8988T (cell line): Measurements from ENCODE around the gene MAGIX.
"Not testable (repeated sequence)": the region's sequence is repeated elsewhere in the genome, so short reads cannot be mapped to it uniquely, and the experiment has no call there.

ENCODE experiments used
- DNase-seq: peaks from one replicate; pipeline ENCODE4 v3.0.0; 2011

MAGIX gene

GRCh38 chrX:49162620-49163019 lies at the start of gene MAGIX:
TSS of gene MAGIX (plus strand) at chrX:49162758. CDS start at chrX:49162890, 132 bp downstream.
- DNase-seq: no peak

DNA sequence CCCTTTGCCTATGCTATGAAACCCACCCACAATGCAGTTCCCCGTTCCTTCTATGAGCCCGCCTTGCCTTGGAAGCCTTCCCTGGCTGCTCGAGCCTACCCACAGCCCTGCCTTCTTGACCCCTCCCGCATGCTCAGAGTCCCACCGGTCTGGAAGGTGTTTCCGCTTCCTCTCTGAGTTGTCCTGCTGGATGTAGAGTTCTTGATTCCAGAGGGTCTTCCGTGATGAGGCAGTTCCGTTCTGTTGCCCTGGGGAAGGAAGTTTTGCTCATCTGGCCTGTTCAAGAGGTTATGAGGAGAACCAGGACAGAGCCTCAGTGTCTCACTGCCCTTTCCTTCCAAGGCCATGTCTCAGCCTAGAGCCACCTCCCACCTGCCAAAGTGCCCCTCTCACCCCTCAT lies 46.5 kb upstream of the MAGIX start:
- no peak for DNase-seq

DNA sequence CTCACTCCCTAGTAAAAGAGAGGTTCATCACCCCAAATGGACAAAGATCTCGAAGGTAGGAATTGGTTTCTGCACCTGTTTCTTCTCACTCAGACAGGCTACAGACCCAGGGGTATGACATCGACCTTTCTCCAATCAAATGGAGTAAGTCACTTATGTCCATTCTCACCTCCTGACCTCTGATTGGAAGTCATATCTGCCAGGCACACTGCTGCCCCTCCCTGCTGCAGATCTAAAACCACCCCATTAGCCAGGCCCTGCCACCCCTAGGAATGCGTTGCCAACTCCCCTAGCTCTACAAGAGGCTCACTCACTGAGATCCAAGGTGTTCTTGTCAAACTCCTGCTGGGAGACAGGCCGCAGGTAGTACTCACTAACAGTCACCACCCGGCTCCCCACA lies 45.8 kb upstream of the MAGIX start:
- no peak for DNase-seq

GRCh38 chrX:49117581-49117980 lies 45.0 kb upstream of the MAGIX start:
- DNase-seq: no peak

GRCh38 chrX:49120091-49120490 lies 42.5 kb upstream of the MAGIX start:
- no peak for DNase-seq

GRCh38 chrX:49122499-49122898 lies 40.1 kb upstream of the MAGIX start:
- no peak for DNase-seq

DNA sequence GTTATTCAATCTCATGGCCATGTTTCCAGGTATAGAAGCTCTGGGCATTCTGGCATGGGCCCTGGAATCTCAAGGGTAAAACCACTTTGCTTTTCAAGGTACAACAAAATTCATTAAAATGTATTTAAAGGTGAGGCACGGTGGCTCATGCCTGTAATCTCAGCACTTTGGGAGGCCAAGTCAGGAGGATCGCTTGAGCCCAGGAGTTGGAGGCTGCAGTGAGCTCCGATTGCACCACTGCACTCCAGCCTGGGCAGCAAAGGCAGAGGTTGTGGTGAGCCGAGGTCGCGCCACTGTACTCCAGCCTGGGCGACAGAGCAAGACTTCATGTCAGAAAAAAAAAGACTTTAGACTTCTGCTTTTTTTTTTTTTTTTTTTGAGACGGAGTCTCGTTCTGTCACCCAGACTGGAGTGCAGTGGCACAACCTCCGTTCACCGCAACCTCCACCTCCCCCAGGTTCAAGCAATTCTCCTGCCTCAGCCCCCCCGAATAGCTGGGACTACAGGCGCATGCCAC lies 34.8 kb upstream of the MAGIX start:
- DNase-seq: not testable (repeated sequence)

DNA sequence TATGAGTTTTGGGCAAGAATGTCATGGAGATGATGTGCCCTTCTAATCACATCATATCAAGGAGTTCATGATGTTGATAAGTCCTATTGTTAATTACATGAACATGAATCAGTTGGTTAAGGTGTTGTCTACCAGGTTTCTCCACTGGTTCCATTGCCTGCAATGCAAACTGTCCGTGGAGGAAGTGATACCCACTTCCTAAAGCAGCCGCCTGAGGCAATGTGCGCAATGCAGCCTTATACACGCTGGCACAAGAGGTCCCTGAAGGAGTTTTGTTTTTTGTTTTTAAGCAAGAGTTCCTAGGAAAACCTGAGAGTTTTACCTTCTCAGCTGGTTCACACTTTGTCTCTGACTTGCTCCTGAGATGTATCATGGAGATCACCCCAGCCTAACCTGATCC lies 33.1 kb upstream of the MAGIX start:
- DNase-seq: no peak

GRCh38 chrX:49132275-49132674 lies 30.3 kb upstream of the MAGIX start:
- not testable (repeated sequence) for DNase-seq

DNA sequence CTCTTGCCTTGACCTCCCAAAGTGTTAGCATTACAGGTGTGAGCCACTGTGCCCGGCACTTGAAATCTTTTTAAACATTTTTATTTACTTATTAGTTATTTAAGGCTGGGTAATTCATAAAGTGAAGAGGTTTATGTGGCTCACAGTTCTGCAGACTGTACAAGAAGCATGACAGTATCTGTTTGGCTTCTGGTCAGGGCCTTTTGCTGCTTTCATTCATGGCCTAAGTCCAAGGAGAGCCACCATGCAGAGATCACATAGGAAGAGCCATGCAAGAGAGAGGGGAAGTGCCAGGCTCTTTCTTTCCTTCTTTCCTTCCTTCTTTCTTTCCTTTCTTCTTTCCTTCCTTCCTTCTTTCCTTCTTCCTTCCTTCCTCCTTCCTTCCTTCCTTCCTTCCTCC lies 28.8 kb upstream of the MAGIX start:
- no peak for DNase-seq

DNA sequence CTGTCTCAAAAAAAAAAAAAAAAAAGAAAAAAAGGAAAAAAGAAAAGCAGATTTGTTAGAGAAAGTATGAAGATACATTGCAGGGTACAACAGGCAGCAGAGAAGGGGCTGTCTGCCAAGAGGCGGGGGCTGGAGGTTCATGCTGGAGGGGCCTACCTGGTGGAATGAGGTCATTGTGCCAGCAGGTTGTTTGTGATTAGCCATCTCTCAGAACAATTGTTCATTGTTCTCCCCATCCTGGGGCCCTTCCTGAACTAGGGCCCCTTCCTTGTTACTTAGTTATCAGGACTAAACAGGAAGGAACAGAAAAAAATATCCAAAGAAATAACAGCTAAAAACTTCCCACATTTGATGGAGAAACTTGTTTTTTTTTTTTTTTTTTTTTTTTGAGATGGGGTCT lies 25.1 kb upstream of the MAGIX start:
- no peak for DNase-seq

DNA sequence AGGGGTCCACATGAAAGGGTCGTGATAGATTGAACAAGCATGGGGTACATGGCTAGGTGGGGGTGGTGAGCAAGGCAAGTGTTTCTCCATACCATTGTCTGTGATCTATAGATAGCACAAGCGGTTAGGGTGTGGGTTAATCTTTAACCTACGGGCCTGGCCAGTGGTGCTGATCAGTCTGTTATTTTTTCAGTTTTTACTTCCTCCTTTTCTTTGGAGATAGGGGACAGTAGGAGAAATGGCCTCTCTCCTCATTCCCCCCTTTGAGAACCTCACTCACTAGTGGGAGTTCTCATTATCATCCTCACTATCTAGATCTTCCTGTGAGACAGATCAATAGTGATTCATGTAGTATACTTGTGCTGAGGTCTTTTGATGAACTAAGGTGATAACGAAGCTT lies 22.8 kb upstream of the MAGIX start:
- DNase-seq: no peak

DNA sequence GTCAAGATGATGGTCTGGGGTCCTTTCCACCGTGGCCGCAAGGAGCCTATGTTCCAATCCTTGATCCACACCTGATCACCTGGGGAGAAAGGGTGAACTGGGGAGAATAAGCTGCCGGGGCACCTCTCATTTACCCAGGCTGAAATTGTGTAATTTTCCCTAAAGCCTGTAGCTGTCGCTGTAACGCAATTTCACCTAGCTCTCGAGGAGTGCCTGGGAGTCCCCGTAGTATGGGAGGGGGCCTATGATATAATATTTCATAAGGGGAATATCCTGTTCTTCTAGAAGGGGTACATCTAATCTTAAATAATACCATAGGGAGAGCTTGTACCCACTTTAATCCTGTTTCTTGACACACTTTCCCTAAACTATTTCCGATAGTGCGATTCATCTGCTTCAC lies 20.3 kb upstream of the MAGIX start:
- DNase-seq: not testable (repeated sequence)

DNA sequence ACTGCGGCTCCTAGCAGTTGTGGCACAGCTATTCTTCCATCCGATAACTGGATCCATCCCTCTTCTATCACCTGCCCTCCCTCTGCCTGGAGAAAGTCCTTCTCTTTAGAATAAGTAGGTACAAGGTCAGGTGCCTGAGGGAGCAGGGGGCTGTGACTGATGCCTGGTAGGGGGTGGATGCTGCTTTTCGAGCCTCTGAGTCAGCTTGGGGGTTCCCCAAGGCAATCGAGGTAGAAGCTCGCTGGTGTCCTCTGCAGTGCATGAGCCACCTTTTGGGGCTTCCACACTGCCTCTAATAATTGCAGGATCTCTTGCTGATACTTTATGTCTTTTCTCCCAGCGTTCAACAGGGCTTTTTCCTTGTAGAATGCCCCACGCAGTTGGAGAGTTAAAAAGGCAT lies 19.4 kb upstream of the MAGIX start:
- DNase-seq: not testable (repeated sequence)

GRCh38 chrX:49147282-49147681 lies 15.3 kb upstream of the MAGIX start:
- no peak for DNase-seq

GRCh38 chrX:49147936-49148335 lies 14.6 kb upstream of the MAGIX start:
- no peak for DNase-seq

GRCh38 chrX:49148390-49149100 lies 14.0 kb upstream of the MAGIX start:
- DNase-seq: not testable (repeated sequence)

DNA sequence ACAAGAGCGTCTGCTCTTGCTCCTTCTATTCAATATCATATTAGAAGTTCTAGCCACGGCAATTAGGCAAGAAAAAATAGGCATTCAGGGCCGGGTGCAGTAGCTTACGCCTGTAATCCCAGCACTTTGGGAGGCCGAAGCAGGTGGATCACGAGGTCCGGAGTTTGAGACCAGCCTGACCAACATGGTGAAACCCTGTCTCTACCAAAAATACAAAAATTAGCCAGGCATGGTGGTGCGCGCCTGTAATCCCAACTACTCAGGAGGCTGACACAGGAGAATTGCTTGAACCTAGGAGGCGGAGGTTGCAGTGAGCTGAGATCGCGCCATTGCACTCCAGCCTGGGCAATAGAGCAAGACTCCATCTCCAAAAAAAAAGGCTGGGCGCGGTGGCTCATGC lies 13.3 kb upstream of the MAGIX start:
- not testable (repeated sequence) for DNase-seq

- DNase-seq: no peak
Observed at GRCh38 chrX:49153467-49153866, 9.1 kb upstream of the MAGIX start.

GRCh38 chrX:49155243-49155899 lies 7.2 kb upstream of the MAGIX start:
- DNase-seq: no peak

GRCh38 chrX:49155900-49156837 lies 6.4 kb upstream of the MAGIX start:
- DNase-seq: peak; percentile 66

GRCh38 chrX:49157194-49157593 lies 5.4 kb upstream of the MAGIX start:
- DNase-seq: no peak

- DNase-seq: no peak
Observed at GRCh38 chrX:49160908-49161307, 1.6 kb upstream of the MAGIX start.
